ENCODE results near the gene ITPK1.
"Not testable (repeated sequence)": the region's sequence is repeated elsewhere in the genome, so short reads cannot be mapped to it uniquely, and the experiment has no call there.

ITPK1 gene

DNA sequence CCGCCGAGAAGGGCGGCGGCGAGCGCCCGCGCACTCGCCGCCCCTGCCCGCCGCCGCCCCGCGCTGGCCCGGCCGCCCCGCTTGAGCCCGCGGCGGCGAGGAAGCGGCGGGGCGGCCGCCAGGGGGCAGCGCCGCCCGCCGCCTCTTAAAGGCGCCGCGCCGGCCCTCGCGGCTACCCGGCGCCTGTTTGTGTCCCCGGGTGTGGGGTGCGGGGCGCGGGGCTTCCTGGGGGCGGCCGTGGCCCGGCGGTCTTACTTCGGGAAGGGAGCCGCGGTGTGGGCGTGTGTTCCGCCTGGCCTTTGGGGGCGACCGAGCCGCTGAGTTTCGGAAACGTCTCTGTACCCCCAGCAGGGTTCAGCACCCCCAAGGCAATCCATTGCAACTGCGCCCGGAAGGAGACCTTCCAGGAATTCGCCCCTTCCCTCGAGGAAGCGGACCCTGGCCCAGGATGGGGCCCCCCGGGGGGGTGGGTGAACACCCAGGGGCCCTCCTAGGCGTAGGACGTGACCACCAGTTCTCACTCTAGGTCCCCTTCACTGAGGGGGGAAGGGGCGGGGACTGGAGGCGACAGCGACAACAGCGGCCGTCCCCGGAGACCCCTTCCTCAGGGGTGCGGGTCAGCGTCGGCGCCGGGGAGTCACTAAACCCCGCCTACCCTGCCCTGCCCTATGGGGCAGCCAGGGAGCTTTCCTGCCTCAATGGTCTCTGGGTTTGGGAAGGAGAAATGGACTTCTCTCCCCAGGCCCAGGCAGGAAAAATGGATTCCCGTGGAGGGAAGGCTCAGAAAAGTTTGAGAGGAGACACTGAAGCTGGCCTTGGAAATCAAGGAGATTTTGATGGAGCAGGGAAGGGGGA is at the start of gene ITPK1:
Gene ITPK1, minus strand, starts transcription at position 105 of the 855 bp plus-strand sequence. CDS start 762 bp downstream, outside the sequence.
- ATAC-seq (peak; percentile 64), DNase-seq (peak; percentile 71)

DNA sequence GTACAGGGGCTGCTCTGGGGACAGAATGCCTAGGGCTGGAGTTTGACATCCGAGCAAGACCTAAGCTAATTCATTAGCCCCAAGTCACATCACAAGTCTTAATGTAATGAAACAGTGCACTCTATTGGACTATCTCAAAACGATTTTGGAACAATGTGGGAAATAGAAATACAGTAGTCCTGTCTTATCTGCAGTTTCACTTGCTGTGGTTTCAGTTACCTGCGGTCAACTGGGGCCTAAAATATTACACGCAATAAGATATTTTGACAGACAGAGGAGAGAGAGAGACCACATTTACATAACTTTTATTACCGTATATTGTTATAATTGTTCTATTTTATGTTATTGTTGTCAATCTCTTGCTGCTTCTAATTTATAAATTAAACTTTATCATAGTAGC is 47.8 kb upstream of the ITPK1 start:
- ATAC-seq = no peak
- no peak for DNase-seq

DNA sequence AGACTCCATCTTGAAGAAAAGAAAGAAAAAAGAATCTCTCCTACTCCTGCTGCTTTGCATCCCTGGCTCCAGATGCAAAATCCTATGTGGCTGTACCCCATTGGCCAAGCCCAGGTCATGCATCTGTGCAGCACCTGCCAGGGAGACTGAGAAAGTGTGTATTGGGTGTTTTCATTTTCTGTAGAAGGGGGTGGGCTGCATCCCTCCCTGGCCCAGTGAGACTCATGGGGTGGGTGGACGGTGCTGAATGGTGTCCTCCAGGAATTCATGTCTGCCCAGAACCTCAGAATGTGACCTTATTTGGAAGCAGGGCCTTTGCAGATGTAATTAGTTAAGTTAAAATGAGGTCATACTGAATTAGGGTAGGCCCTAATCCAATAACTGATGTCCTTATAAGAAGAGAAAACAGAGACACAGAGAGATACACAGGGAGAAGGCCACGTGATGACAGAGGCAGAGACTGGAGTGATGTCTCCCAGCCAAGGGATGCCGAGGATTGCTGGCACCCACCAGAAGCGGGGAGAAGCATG is 45.8 kb upstream of the ITPK1 start:
- no peak for DNase-seq
- ATAC-seq = no peak

DNA sequence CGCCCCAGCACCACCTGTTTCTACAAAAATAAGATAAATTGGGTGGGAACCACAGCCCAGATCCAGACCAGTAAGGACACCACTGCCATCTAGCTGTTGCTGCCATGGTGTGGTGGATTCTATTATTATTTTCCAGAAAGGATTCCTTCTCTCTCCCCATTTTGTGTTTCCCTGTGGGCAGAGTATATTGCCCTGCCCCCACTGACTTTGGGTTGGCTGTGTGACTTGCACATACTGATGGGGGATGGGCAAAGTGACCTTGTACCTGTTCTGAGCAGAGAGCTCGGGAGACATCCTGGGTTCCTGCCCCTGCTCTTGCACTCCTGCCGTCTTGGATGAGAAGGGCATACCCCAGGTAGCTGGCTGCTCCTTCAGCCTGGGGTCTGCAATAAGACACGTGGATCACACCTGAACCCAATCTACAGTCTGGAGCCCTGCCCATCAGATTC is 44.7 kb upstream of the ITPK1 start:
- DNase-seq (no peak), ATAC-seq (no peak)

DNA sequence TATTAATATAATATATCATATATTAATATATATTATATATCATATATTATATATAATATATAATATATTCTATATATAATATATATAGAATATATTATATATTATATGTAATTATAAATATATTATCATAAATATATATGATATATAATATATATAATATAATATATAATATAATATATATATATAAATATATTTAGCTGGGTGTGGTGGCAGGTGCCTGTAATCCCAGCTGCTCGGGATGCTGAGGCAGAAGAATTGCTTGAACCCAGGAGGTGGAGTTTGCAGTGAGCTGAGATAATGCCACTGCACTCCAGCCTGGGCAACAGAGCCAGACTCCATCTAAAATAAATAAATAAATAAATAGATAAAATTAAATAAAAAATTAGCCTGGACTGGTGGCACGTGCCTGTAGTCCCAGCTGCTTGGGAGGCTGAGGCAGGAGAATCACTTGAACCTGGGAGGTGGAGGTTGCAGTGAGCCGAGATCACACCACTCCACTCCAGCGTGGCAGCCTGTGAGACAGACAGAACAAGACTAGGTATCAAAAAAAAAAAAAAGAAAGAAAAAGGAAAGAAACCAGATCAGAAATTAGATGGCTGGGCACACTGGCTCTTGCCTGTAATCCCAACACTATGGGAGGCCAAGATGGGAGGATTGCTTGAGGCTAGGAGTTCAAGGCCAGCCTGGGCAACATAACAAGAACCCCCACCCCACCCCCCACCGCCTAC is 44.1 kb upstream of the ITPK1 start:
- not testable (repeated sequence) for DNase-seq, ATAC-seq

DNA sequence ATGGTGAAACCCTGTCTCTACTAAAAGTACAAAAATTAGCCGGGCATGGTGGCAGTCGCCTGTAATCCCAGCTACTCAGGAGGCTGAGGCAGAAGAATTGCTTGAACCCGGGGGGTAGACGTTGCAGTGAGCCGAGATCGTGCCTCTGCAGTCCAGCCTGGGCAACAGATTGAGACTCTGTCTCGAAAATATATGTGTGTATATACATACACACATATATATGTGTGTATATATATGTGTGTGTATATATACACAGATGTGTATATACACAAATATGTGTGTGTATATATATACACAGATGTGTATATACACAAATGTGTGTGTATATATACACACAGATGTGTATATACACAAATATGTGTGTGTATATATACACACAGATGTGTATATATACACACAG is 42.6 kb upstream of the ITPK1 start:
- not testable (repeated sequence) for ATAC-seq, DNase-seq

DNA sequence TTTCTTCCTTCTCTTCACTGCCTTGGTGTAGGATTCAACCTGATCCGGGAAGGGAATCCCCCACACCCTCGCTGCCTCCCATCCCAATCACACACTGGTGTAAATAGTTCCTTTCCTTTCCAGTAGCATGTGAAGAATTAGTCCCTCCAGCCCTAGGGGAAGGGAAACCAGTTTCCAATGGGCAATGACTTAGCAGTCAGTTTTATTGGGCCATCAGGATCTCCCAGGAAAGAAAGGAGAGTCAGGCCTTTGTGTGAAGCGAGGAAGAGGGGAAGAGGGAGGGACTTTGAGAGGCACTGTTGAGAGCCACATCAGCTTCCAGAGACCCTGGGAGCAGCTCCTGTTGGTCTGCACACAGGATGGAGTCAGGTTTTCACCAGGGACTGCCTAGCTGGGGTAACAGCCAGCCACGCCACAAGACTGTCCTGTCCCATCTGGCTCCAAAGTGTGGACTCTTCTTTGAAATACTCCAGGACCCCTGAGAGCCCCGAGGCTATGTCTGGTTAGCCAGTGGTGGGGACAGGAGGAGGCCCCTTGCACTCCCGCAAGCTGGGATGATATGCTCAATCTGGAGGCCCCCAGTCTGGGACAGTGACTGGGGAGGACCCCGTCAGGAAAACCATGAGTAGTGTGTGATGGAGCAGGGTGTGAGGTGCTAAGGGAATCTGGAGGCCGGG is 41.1 kb upstream of the ITPK1 start:
- no peak for ATAC-seq

DNA sequence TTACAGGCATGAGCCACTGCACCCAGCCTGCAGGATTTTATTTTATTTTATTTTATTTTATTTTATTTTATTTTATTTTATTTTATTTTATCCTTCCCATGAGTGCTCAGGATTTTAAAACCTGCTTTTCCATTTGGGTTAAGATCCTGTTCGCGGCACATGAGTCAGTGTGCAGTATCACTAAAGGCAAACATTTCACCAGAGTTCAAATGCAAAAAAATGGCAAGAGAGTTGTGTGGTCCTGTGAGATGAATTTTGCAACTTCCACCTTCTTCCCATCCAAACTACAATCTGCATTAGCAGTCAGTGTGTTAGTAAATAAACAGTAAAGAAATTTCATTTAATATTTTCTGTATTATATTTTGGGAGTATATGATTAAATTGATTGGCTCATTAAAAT is 39.9 kb upstream of the ITPK1 start:
- ATAC-seq (no peak), DNase-seq (no peak)

More for the DNA sequence above, 41.1 kb upstream of the ITPK1 start:
- DNase-seq = no peak

DNA sequence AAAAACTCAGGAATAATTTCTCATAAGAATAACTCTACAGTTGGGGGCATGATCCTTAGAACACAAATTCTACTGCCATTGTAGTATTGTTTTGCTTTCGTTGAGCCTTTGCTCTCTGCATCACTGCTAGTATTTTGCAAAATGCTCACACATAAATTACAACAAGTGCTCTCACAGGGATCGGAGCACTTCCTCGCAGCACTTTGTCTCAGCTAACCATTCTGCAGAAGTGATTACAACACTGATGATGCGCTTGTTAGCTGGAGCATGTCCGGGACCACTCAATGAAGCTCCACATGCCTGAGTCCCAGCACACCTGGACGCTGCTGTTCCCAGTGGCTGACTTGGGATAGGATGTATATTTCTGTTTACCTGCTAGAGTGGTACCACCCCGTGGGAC is 37.4 kb upstream of the ITPK1 start:
- DNase-seq (no peak), ATAC-seq (no peak)

DNA sequence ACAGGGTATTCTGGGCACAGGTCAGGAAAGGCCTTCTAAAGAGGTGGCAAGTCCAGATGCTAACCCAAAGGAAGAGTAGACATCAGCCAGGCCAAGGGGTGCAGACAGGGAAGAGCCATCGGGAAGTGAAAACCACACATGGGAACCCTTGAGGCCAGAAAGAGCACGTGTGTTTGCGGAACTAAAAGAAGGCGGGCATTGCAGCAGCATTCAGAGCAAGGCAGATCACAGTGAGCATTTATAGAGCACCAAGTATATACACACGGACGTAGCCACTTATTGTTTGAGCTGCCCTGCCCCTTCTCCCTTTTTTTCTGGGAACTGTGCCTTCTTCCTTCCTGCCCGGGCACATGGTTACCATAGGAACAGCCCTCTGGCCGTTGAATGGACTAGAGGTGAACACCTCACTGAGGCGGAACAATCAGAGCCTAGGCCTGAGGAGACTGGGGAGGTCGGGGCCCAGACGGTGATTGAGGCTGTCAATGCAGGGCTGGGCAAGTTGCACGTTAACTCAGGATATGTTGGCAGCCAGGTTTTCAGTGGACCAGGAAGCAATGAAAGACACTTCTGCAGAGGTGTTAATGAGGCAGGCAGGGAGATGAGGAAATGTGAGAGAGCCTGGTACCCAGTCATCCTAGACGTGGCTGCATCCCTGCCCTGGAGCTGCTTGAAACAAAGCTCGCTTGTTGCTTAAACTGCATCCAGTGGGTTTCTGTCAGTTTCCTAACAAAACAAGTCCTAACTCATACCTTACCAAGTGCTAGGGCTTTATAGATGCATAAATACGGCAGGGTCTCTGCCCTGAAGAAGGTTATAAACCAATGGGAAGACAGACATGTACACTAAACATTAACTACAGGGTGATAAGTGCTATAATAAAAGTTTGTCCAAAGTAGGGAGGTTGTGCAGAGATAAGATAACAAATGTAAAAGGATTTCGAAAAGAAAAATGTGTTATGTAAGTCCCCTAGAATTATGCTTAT is 34.8 kb upstream of the ITPK1 start:
- ATAC-seq = no peak
- DNase-seq = no peak

DNA sequence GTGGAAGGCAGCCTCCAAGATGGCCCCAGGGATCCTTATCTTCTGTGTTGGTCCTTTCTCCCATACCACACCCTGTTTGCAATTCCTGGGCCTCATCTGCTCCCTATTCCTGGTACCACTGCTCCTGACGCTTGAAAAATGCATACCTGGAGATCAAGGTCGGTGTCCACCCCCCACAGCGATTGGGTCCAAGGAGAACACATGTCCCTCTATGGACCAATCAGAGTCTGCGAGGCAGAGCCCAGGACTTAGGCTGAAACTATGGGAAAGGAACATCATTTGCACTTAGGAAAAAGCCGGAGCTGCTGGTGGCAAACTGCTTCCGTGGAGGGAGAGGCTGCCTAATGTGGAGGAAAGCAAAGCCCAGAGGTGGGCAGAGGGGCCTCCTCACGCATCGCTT is 33.3 kb upstream of the ITPK1 start:
- DNase-seq (no peak), ATAC-seq (no peak)

DNA sequence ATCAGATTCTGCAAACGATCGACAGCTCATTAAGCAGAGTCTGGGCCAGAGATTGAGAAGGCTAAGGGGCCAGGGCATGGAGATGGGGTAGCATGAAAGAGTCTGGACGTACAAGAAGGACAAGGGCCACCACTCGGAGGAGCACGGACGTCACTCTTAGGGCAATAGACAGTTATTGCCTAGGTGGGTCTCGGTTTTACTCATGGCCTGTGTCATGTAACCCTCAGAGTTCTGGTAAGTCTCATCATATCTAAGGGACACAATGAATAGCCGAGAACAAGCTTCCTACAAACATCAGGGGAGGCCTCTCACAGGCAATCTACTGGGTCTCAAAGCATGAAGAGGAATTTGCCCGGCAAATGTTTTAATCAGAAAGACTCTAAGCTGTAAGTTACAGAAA is 30.4 kb upstream of the ITPK1 start:
- DNase-seq = no peak
- ATAC-seq = peak; percentile 47

DNA sequence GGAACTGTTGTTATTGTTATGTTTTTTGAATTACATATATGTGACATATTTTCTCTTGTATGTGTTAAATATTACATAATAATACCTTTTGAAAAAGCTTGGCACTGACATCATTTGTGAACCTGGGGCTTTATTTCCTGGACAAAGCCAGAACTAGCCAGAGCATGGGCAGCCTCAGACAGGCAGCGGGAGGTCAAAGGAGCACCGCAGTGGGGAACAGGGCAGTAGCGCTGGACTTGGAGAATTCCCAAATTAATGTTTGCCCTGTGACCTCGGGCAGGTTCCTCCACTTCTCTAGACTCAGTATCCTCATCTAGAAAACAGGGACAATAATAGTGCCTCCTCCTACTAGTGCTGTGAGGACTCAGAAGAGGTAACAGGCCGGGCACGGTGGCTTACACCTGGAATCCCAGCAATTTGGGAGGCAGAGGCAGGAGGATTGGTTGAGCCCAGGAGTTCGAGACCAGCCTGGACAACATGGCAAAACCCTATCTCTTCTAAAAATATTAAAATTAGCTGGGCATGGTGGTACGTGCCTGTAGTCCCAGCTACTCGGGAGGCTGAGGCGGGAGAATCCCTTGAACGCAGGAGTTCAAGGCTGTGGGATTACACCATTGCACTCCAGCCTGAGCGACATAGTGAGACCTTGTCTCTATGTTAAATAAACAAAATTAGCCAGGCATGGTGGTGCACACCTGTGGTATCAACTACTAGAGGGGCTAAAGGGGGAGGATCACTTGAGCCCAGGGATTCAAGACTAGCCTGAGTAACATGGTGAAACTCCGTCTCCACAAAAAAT is 27.3 kb upstream of the ITPK1 start:
- ATAC-seq = no peak
- DNase-seq = no peak

DNA sequence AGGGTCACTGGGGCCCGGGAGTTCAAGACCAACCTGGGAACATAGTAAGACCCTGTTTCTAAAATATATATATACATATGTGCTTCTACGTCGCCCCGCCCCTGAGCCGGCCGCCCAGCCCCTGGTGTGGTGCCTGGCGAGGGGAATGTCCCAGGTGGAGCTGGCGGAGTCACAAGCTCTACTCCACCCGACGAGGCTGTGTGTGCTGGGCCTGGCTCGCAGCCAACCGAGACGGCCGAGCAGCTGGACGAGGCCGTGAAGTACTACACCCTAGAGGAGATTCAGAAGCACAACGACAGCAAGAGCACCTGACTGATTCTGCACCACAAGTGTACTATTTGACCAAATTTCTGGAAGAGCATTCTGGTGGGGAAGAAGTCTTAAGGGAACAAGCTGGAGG is 22.1 kb upstream of the ITPK1 start:
- ATAC-seq (no peak), DNase-seq (no peak)

DNA sequence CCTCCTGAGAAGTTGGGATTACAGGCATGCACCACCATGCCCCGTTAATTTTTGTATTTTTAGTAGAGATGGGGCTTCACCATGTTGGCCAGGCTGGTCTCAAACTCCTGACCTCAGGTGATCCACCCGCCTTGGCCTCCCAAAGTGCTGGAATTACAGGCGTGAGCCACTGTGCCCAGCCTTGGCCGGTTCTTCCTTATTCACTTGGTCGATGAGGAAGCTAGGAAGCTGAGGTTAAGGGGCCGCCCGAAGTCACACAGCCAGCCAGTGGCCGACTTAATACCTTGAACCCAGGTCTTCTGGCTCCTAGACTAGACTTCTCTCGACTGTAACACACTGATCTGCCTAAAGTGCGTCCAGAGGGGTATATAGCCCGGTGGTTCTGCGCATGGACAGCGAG is 20.8 kb upstream of the ITPK1 start:
- not testable (repeated sequence) for DNase-seq, ATAC-seq

DNA sequence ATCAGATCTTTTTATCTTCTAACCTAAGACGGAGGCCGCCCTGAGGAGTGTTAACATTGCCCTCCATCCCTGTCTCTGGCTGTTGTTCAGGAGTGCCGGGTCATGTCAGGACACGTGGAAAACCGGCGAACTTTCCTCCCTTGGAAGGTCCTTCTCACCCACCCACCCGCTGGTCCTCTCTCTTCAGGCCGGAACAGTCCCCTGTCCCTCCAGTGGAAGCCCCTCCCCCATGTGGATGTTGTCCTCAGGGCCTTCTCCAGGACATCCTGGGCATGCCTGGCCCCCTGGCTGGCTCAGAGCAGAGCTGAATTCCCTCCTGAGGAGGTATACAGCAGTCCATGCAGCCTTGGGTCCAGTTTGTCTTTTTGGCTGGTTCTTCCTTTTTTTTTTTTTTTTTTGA is 20.3 kb upstream of the ITPK1 start:
- ATAC-seq (no peak), DNase-seq (no peak)

DNA sequence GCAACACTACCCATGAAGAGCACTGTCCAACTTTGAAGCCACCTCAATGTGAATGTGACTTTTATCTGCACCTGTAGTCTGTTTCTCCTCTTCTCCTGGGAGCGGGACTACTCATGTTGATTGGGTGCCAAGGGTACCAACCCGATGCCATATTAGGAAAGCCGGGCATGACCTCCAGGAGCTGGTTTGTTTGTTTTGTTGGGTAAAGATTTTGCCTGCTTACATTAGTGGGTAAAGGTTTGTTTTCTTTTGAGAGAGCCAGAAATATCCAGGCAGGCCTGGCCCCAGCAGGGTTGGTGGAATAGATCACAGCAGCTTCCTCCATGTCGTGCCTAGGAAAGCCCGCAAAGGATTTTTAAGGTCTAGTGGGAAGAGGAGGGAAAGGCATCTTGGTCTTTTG is 19.7 kb upstream of the ITPK1 start:
- ATAC-seq (no peak), DNase-seq (no peak)

DNA sequence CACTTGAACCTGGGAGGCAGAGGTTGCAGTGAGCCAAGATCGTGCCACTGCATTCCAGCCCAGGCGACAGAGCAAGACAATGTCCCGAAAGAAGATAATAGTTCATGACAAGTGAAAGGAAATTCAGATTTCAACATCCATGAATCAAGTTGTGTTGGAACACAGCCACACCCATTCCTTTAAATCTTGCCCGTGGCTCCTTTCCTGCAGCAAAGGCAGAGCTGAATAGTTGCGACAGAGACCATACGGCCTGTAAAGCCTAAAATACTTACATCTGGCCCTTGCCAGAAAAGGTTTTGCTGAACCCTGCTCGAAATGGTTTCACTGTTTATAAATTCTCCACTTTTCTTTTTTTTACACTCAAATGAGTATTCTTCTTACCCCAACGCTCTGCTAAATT is 17.7 kb upstream of the ITPK1 start:
- no peak for DNase-seq

DNA sequence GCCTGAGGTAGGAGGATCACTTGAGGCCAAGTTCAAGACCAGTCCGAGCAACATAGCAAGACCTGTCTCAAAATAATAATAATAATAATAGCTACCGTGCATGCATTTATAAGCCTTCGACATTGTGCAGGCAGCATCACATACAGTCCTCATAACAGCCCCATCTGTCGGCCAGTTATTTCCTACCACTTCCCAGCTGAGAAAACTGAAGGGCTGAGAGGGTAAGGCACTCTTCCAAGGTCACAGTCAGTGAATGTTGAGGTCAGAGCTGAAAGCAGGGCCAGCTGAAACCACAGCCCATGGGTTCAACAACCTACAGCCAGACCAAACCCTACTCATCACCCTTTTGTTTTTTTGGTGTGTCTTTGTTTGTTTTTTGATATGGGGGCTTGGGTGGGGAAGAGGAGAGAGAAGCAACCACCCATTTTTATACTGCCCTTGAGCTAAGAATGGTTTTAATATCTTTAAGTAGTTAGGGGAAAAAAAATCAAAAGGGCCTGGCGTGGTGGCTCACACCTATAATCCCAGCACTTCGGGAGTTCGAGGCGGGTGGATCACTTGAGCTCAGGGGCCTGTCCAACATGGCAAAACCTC is 16.8 kb upstream of the ITPK1 start:
- ATAC-seq (no peak), DNase-seq (peak; percentile 29)

More for the DNA sequence above, 17.7 kb upstream of the ITPK1 start:
- ATAC-seq = no peak

DNA sequence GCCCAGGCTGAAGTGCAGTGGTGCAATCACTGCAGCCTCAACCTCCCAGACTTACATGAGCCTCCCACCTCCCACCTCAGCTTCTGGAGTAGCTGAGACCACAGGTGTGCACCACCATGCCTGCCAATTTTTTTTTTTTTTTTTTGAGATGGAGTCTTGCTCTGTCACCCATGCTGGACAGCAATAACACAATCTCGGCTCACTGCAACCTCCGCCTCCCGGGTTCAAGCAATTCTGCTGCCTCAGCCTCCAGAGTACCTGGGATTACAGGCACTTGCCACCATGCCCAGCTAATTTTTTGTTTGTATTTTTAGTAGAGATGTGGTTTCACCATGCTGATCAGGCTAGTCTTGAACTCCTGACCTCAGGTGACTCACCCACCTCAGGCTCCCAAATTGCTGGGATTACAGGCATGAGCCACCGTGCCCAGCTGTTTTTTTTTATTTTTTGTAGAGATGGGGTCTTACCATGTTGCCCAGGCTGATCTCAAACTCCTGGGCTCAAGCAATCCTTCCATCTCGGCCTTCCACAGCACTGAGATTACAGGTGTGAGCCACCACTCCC is 15.6 kb upstream of the ITPK1 start:
- ATAC-seq, DNase-seq: not testable (repeated sequence)

Measured in stimulated activated naive CD8-positive, alpha-beta T cell treated with anti-CD3 and anti-CD28 coated beads, Interleukin-15, Interleukin-2, amounts not matched to agents 100 U/mL and 50 U/mL, for 24 hours (primary cell).